HG03196 (cell line): ENCODE measurements around the gene MEF2A.

Source experiments
- ATAC-seq: cut with Tn5 transposase; IDR thresholded peaks from one replicate; pipeline ENCODE4 v1.9.1; 2021; ENCODE audit not compliant: unreplicated experiment

The MEF2A gene

DNA sequence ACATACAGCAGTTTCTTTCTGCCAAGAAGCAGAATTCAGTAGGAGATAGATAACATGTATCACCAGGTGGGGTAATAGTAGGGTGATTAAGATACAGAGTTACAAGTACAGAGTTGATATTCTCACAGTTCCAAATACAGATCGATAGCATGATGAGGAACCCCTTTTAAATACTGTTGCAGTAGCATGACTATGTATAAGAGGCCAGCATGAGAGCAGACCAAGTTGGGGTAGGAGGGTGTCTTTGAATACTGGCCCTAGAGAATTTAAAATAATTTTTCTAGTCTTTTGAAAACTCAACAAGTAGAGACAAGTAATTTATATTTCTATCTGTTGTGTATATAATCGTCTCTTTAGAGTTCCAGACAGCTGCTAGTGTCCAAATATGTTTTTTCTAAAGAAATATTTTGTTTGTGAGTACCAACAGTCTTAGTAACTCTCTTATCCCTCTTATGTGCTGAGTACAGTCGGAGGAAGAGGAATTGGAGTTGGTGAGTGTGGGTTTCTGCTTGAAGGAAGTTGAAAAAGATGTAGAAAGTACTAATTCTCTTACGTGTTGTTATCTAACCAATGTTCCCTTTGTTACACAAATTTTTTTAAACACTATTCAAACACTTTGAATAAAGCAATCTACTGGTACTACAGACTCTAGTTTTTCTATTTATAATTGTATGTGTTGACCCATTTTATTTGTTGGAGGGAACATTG lies 137.3 kb downstream of the MEF2A start:
- no peak for ATAC-seq

- peak; percentile 60 for ATAC-seq
Observed at GRCh38 chr15:99703603-99704443, 138.0 kb downstream of the MEF2A start.

- peak; percentile 70 for ATAC-seq
Observed at GRCh38 chr15:99704444-99704838, 138.7 kb downstream of the MEF2A start.

DNA sequence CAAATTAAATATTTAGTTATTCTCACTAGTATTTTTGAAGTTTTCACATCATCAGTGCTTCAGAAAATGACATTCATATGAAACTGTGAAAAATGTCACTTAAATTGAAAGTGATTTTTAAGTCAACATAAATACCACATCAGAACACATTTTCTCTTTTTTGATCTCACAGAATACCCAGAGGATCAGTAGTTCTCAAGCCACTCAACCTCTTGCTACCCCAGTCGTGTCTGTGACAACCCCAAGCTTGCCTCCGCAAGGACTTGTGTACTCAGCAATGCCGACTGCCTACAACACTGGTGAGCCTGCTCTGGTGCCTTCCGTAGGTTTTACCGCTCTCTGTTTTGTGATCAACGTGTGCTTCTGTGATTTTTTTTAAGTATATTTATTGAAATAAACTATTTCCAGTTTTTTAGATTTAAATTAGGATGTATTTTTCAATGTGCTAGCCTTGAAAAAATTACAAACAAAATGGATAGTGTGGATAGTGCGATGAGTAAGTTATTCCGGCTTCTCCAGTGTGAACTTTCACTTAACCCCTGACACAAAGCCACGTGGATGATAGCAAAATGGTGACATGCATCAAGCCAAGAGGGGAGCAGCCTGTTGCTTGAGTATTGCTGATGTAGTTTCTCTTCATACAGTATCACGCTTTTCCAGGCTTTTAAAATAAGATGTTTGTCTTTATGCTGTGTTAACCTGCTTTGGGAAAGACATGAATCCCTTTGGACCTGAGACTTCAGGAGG lies 140.9 kb downstream of the MEF2A start:
- ATAC-seq, result no peak

- no peak for ATAC-seq
Observed at GRCh38 chr15:99707473-99708270, 141.9 kb downstream of the MEF2A start.

DNA sequence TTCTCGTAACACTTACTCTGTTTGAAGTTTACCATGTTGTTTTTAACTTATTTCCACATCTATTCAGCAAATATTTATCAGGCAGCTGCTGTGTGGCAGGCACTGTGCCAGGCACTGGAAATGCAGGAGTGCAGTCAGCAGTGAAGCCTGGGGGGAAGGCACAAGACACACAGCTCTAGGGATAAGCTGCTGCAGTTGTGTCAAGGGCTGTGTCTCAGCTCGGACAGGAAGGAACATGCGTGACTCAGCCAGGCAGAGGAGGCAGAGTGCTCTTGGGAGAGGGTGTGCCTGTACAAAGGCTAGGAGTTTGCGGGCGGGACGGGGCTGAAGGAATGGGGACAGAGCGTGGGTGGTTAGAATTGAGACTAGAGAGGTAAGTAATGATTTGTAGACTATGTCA lies 142.8 kb downstream of the MEF2A start:
- ATAC-seq, result no peak

GRCh38 chr15:99709243-99709986 lies 143.6 kb downstream of the MEF2A start:
- ATAC-seq, result no peak

DNA sequence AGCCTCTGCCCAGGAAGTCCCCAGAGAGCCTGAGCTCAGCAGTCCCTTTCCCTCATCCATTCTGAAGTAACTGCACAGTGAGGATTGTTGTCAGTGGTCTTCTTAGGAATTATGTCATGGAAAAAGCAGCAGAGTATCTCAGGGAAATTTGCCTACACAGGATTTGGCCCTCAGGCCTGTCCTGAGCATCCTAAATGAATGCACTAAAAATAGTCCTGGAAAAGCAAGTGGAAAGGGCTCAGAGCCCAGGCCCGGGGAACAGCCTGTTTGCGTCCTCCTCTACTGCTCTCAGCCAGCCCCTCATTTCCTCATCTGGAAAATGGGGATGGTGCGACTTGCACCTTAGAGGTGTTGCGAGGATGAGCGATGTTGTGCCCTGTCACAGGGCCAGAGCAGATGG lies 145.8 kb downstream of the MEF2A start:
- ATAC-seq, result no peak

DNA sequence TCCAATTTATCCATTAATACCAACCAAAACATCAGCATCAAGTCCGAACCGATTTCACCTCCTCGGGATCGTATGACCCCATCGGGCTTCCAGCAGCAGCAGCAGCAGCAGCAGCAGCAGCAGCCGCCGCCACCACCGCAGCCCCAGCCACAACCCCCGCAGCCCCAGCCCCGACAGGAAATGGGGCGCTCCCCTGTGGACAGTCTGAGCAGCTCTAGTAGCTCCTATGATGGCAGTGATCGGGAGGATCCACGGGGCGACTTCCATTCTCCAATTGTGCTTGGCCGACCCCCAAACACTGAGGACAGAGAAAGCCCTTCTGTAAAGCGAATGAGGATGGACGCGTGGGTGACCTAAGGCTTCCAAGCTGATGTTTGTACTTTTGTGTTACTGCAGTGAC lies 146.6 kb downstream of the MEF2A start:
- no peak for ATAC-seq

DNA sequence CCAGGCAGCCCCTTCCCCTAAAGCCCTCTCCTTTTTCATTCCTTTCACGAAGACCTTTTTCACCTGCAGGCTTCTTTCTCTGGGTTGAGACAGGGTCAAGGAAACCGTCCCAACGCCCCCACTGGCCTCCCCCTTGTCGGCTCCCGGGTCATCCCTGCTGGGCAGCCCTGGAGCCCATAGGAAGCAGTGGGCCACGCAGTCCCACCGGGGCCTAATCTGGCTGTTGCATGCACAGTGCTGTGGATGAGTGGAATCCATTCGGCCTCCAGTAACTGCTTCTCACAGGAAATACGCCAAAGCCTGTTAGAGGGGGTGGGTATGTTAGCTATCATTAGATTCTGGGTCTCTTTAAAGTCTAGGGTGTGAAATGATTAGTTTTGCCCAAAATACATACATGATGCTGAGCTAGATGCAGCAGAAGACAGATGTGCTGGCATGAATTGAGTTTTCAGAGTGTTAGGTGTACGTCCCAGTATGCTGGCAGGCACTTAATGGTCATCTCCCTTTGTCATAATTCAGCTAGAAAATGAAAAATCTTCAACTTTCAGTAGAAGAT lies 150.8 kb downstream of the MEF2A start:
- ATAC-seq, result no peak

DNA sequence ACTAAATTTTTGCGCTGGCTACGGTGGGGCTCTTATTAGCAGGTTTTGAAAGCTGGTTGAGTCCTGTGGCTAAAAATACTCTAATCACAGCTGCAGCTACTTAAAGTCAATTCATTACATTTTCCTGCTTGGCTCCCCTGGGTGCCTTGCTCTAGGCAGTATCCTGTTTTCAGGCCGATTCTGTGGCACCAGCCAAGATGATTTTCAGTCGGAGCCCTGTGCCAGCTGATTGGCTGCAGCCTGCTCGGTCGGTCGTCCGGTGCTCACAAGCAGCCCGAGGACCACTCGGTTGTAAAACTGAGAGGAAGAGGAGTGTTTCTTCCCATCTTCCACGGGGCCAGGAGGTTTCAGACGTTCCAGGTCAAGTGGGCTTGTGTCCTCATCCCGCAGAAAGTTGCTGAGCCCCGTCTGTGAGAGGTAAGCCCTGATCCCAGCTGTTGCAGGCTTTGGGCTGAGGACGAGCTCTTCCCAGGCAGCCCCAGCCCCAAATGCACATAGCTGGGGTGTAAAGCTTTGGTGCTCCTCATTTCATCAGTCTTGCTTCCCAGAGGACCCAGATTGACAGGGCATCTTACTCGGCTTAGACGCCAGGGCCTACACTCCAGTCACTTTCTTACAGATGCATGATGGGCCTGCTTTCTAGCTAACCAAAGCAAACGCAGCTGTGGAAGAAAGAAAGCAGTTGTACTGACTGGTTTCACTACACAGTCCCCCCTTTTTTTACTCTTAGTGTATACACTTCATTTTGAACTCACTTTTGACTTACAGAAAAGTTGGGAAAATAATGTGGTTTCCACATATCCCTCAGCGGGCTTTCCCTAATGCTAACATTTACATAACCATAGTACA lies 151.6 kb downstream of the MEF2A start:
- ATAC-seq, result no peak

GRCh38 chr15:99718421-99718820 lies 152.6 kb downstream of the MEF2A start:
- ATAC-seq, result no peak

DNA sequence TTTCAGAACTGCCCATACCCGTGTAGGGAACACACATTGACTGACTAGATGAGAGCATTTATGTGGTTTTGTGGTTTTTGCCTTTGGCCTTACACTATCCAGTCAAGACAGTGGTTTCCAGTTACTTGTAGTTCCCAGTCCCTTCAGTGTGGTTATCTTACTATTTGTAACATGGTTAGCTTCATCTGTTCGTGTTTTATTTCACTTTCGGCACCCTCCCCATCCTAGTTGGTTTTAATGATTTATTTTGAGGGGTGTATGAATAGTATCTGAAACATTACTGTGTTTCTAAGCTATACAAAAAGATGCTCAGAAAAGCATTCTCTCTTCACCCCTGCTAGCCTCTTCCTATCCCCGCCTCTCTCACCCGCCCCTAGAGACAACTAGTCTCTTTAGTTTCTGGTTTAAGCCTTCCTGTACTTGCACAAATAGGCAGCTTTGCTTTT lies 153.3 kb downstream of the MEF2A start:
- peak; percentile 82 for ATAC-seq

DNA sequence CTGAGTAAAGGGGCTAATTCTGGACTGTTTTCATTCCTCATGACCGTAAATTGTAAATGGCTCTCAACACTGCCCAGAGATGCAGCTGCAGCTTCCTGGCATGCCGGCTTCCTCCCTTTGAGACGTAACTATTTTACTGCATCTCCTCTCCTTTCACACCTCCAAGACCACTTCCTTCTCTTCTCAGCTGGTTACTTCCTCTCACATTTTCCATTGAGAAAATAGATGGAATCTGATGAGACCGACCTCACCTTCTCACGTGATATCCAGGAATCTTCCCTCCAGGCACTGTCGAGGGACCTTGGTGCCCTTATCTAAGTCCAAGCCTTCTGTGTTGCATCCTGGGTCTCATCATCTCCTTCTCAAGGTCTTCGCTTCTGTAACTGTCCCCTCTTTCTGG lies 154.7 kb downstream of the MEF2A start:
- ATAC-seq, result no peak

DNA sequence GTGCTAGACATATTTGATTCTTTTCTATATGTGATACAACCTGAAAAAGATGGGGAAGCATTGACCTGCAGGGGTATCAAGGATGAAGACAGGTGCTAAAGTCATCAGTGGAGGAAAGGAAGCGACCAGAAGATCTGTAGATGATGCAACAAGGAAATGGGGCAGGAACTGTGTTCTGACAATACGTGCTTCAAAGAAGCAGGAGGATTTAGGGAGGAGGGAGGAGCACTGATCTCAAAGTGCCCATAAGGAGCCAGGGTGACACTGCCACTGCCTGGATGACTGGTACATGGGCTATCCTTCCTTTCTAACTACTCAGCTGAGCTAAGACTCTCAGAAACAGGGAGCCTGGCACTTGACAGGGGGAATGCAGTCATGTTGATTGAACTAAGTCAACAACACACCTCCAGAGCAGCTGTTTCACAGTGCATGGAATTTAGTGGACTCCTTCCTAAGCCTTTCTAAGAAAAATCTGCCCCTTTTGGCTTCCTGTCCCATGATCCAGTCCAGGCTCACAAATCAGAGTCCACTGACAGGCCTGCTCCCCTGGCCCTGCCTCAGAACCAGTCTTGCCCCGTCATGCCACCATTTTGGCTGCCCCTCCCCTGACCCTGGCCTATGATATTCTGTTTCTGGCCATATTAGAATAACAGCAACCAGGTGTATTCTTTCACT lies 155.5 kb downstream of the MEF2A start:
- ATAC-seq, result no peak

DNA sequence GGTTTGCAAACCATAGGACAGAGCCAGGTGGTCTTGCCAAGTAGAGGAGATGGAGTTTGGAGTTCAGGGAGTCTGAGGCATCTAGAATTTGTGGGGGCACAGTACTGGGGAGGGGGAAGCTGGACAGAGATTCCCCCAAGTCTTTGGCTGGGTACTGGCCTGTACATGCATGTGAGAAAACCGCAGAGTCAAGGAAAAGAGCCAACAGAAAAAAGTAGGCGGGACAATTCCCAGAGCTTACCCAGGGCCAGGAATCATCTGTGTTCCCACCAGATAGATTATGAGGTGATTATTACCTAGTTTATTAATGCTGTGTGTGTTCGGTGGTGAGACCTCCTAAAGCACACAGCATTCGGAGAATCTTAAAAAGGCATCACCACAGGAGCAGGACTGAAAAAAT lies 156.1 kb downstream of the MEF2A start:
- no peak for ATAC-seq

- ATAC-seq, result no peak
Observed at GRCh38 chr15:99722406-99722805, 156.6 kb downstream of the MEF2A start.

- no peak for ATAC-seq
Observed at GRCh38 chr15:99726333-99726732, 160.5 kb downstream of the MEF2A start.
